Cardiac septum (tissue), 1 donor: ENCODE data around the gene GAST. TPM values are rescaled to one million over a fixed set of nuclear protein-coding genes. Genes with fewer than 3 reads are reported as not detected.
A peak's percentile ranks its signal among the peaks of the same experiment; 100 is the strongest.
"Not testable (repeated sequence)": the region's sequence is repeated elsewhere in the genome, so short reads cannot be mapped to it uniquely, and the experiment has no call there.

Source experiments
- DNase-seq: peaks from one replicate; pipeline ENCODE4 v3.0.0-alpha.2; 2020; ENCODE audit warnings: low spot score
- intact Hi-C: fragments of 100-400 bp; cut with DNase I; formaldehyde crosslinking; loops from one replicate; pipeline ENCODE4 v1.14.0; 2022
- long read RNA-seq: library from polyadenylated mRNA; unstranded; transcript quantifications from one replicate; pipeline ENCODE4 v2.0.0, GENCODE V29; 2021
- total RNA-seq: library from RNA; stranded (reverse); fragmentation: NEBNext Ultra II Directional; extraction: Animal tissue kit (Norgen Biotek cat#: 25700); gene quantifications from one replicate; pipeline ENCODE4 v1.2.1, GENCODE V29; 2021
- donor health status: DM: no; HTN: no; CAD: no.

Gene GAST, protein sequence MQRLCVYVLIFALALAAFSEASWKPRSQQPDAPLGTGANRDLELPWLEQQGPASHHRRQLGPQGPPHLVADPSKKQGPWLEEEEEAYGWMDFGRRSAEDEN
- total RNA-seq, result not detected
- long read RNA-seq, result 0 reads

DNA sequence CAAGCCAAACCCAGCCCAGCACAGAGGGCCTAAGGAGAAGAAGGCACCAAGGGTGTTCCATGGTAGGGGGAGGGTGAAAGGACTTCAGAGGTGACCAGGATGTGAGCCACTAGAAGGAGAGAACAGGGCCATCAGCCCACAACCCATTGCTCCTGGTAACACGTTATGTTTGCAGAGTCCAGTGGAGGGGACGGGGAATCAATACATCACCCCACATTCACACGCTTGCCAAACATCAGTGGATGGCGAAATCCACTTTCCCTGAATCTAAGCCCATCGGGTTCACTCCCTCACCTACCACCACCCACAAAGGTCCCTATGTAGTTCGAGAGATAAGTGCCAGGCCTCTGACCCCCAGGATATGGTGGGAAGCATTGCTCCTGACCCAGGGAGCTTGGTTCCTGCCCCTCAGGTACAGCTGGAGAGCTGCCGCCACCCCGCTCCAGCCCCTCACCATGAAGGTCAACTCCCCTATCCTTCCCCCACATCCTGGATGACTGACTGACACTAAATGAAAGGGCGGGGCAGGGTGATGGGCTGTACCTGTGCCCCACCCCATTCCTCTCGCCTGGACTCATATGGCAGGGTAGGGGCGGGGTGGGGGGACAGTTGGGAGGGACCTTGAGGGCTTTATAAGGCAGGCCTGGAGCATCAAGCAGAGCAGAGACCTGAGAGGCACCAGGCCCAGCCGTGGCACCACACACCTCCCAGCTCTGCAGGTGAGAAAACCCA, at the start of gene GAST:
GAST (plus strand) TSS at position 663 of the 732 bp plus-strand sequence. CDS start 3,106 bp downstream, outside the sequence.
- no peak for DNase-seq
- intact Hi-C loops, result no loop called here

DNA sequence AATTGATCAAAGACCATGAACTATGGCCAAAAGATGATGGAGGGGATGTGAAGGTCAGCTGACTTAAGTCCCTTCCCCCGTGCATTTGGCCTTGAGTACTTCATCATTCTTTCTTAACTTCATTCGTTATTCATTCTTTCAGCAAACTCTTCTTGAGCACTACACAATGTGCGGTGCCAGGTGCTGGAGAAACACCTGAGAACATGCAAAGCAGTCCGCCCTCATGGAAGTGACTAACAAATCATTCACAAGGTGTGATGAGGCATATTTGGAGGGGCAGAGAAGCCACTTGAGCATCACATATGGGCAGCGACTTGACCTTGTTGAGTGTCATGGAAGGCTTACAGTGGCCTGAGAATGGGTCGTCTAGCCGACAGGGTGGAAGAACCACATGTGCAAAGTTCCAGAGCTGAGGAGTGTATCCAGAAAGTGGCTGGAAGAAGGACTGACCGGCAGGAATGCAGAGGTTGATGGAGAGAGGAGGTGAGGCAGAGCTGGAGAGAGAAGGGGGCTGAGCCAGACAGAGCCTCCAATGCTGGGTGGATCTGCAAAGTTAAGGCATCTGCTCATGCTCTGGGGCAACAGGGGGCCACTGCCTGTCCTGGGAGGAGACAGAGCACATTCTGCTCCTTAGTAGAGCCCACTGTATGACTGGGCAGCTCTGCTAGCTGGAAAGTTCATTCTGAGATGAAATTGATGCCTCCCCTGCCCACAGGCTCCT, 48.5 kb upstream of the GAST start:
- intact Hi-C loops, result loop anchor here (2.0 to 5.0 kb wide), 3 partner anchors 756 to 861 kb away; no protein-coding TSS in a partner anchor
- DNase-seq, result no peak

DNA sequence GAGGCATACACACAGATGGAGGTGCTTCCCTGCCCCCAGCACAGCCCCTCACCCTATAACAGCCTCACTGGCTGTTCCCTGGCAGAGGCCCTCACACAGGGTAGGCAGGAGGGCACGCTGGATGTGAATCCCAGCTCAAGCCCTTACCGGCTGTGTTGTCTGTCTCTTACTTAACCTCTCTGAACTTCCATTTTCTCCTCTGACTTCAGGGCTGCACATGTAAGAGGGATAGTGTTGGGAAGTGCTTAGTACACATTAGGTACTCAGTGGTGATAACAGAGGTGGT, 48.0 kb upstream of the GAST start:
- no peak for DNase-seq
- intact Hi-C loops, result loop anchor here (5.0 kb wide), 2 partner anchors 757 to 862 kb away; no protein-coding TSS in a partner anchor

DNA sequence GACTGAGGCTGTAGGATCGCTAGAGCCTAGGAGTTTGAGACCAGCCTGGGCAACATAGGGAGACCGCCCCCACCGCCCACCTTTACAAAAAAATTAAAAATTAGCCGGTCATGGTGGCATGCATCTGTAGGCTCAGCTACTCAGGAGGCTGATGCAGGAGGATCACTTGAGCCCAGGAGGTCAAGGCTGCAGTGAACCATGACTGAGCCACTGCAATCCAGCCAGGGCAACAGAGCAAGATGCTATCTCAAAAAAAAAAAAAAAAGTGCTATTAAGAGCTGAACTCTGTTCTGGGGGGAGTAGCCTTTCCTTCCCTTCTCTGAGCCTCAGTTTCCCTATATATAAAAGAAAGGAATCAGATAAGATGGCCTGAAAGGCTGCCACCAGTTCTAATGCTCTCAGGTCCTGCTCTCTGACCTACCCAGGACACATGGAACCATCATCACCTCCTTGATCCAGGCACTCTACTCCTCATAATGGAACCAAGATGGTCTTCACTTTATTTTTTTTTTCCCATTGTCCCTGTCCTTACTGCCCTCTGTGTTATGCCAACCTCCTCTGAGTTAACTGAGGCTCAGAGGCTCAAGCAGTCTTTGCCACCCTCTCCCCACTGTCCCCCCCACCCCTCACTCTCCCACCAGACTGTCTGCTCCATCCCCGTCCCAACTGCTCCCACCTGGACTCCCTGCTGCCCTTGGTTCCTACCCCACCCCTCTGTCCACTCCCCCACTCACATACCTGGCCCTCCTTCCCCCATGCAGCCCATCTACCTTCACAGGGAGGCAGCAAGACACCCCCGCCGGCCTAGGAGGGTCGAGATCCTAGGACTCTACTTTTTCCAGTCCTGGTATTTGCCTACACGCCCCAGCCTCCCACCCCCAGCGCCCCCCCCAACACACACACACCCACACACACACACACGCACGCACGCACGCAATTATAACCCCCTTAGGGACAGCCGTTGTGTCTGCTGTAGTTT, 47.3 kb upstream of the GAST start:
- no peak for DNase-seq
- intact Hi-C loops, result loop anchor here (5.0 kb wide), 2 partner anchors 758 to 863 kb away; no protein-coding TSS in a partner anchor

DNA sequence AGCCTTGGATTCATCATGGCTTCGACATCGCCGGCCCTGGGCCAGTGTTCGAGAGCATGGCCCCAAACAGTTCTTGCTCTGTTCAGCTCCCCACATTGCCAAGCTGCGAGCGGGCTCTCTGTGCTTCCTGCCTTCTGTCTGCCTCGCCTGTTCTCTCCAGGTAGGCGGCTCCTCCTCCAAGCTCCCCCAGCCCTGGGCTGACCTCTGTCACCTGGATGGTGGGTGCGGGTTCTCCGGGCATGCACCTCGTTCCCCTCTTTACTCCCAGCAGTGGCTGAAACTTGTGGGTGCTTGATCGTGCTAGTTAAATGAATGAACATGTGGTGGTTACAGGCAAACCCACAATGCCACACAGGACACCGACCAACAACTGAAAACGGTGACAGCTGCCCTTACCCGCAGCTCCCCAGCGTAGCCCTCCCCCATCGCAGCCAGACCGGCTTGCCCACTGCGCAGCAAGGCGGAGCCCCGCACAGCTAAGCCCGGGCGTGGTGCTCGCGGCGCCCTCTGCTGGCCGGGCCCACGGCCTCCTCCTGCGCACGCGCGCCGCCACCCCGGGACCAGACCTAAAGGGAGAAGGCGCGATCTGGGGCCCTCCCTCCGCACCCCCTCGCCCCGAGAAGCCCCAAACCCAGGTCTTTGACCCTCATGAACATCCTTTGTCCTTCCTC, 46.4 kb upstream of the GAST start:
- peak; percentile 95 for DNase-seq
- intact Hi-C loops, result no loop called here

DNA sequence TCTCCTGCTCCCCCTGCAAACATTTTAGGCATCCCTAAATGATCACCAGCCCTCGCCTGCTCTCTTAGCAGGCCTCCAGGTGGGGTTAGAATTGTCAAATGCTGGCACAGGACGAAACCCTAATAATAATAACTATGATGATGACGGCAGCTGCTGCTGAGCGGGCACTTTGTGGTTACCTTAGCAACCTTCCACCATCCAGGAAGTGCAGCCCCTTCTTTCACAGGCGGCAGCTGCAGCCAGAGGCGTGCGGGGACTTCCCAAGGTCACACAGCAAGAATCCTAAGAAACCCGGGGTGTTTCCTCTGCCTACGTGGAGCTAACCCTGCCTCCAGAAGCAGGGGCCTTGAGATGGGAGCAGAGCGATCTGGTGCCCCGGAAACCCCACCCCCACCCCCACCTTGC, 45.9 kb upstream of the GAST start:
- no peak for DNase-seq

DNA sequence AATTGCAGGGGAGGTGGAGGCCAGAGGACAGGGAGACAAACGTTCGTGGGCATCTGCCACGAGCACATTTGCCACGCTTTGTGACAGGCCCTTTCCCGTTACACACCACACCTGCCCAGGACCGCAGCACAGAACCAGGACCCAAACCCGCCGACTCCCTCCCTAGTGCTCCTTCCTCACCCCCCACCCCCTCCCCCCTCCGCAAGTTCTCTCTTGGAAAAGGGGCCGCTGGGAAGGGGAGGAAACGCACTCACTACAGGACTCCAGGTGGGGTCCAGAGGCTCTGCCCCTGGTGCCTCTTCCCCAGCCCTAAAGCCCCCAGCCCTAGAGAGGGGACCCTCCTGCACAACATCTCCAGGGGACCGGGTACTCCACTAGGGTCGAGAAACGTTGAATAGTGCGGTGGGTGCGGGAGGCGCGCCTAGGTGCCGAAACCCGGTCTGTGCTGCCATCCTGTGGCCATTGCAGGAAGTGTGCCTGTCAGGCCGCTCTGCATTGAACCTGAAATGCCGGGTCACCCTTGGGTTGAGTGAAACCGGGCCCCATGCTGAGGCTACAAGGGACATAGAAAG, 45.3 kb upstream of the GAST start:
- intact Hi-C loops, result no loop called here
- DNase-seq, result peak; percentile 94

More for the DNA sequence above, 45.9 kb upstream of the GAST start:
- intact Hi-C loops, result no loop called here

DNA sequence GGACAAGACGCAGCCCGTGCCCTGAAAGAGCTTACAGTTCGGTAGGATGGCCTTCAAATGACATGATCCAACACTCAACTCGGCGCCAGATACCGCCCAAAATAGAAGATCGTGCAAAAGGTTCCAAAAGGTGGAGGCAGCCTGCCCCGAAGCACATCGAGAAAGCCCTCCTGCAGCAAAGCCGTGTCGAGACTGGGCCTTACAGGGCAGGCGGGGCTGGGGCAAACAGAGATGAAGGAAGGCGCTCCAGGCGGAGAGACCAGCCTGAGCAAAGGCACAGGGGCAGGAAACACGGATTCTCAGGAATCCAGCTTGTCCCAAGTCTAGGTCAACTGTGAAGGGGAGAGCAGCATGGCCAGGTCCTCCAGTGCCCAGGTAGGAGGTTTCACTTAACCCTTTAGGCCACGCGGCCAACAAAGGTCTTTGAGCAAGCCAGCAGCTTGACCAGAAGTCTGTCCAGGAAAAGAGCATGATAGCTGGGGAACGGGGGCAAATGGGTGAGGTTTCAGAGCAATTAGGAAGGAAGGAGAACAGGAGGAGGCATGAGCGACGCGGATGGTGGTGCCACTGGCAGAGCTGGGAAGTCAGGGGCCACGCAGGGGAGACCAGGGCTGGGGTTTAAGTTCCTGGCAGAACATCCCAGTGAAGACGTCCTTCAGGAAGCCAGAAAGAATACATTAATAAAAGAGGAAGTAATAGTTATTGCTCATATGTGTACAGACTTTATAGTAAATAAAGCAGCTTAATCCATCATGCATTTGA, 44.7 kb upstream of the GAST start:
- intact Hi-C loops, result no loop called here
- no peak for DNase-seq

DNA sequence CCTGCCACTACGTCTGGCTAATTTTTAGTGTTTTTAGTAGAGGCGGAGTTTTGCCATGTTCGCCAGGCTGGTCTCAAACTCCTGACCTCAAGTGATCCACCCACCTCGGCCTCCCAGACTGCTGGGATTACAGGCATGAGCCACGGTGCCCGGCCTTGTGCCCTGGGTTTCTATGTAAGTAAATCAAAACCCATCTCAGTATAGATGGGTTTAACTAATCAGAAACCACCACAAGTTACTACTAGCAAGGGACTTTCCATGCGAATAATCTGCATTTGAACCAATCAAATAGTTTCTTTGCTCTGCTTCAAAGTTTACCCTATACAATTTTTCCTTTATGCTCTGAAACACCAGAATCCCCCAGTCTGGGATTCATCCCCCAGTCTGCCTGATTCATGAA, 40.0 kb upstream of the GAST start:
- DNase-seq, result no peak
- intact Hi-C loops, result no loop called here

DNA sequence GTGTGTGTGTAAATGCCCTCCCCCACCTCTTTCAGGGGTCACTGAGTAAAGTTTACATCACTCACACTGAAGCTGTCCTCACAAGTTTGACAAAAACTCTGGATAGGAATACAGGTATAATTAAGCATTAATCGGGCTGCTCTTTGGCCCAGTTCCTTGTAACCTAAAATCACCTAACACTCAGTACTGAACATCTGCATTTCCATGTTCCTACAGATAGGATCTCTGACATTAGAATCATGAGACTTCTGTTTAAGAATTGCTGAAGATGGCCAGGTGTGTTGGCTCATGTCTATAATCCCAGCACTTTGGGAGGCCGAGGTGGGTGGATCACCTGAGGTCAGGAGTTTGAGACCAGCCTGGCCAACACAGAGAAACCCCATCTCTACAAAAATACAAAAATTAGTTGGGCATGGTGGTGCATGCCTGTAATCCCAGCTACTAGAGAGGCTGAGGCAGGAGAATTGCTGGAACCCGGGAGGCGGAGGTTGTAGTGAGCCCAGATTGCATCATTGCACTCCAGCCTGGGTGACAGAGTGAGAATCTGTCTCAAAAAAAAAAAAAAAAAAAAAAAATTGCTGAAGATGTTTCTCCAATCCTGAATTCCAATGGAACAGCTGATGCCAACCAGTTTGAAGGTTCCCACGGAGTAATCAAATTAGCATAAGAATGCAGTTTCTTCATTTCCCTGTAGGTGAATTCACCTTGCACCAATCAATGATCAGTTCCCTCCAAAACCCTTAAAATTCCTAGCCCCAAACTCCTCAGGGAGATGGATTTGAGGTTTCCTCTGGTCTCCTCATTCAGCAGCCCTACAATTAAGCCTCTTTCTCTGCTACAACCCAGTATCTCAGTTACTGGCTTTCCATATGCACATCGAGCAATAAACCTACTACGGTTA, 36.7 kb upstream of the GAST start:
- intact Hi-C loops, DNase-seq: not testable (repeated sequence)

DNA sequence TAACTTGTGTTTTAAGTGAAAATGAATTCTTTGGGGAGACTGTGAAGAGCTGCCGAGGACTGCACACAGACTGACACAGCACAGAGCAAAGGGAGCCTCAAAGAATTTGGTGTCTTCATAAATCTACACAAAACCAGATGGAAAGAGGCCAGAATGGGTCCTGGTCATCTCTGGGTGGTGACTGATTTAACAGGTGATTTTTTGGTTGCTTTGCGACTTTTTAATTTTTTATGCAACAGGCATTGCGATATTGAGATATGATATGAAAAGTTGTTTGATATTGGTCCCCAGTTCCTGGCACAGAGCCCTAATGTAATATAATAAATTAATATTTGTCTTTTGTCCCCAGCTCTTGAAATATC, 36.1 kb upstream of the GAST start:
- DNase-seq, result no peak
- intact Hi-C loops, result no loop called here

DNA sequence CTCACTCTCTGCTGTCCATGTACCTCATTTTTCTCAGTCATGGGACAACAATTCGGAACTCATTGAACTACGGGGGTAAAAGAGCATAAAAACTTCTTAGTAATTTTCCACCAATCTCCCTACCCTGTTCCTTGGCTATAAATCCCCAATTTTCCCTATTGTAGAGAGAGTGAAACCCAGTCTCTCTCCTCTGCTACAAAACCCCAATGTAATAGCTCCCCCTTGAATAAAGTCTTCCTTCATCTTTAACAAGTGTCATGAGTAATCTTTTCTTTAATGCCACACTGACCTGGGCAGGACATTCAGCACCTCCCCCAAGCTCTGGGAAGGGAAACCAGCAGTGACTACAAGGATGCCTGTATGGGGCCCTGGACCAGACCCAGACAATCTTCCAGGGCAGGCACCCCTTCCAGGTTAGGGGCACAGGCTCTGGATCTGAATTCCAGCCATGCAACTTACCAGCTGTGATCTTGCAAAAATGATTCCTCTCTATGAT, 33.7 kb upstream of the GAST start:
- intact Hi-C loops, result no loop called here

DNA sequence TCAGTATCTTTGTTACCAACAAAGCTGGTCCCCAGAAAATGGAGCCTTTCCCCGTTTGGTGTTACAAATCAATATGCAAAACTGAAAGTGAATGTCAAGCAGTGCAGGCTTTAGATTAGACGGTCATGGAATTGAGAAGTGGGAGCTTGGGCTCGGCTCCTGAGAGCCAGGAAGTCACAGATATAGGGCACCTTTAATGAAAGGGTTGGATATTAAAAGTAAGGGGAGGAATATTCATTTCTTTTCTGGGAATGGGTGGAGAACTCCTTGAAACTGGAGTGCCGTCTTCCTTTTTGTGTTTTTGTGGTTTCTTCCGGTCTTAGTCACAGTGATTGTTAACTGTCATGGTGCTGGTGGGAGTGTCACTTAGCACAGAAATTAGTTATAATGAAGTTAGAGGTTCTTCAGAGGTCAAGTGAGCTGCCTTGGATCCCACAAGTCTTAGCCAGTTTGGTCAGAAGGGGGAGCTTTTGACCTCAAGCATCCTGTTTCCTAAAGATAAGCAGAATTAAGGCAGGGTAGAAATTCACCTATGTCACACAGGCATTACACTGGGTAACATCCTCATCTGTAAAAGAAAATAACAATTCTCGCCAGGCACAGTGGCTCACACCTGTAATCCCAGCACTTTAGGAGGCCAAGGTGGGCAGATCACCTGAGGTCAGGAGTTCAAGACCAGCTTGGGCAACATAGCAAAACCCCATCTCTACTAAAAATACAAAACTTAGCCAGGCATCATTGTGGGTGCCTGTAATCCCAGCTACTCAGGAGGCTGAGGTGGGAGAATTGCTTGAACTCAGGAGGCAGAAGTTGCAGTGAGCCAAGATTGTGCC, 33.0 kb upstream of the GAST start:
- no peak for DNase-seq
- intact Hi-C loops, result no loop called here

More for the DNA sequence above, 33.7 kb upstream of the GAST start:
- no peak for DNase-seq

DNA sequence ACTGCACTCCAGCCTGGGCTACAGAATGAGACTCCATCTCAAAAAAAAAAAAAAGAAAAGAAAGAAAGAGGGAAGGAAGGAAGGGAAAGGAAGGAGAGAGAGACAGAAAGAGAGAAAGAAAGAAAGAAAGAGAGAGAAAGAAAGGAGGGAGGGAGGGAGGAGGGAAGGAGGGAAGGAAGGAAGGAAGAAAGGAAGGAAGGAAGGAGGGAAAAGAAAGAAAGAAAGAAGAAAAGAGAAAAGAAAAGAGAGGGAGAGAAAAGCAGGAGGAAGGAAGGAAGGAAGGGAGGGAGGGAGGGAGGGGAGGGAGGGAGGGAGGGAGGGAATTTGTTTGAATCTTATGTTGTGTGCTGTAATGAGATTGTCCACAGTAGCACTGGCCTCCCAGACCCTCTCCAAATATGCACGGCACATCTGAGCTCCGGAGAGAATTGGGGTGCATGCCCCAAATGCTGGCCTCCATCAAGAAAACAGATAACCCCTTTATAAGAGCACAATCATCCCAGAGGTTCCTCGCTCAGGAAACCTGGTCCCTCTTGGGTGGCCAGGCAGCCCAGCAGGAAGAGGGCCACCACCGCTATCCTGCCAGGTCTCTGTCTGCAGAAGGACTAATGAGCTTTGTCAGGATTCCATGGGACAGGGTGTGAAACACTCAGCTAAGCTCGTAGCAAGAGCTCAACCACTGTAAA, 32.2 kb upstream of the GAST start:
- intact Hi-C loops, result no loop called here
- no peak for DNase-seq

DNA sequence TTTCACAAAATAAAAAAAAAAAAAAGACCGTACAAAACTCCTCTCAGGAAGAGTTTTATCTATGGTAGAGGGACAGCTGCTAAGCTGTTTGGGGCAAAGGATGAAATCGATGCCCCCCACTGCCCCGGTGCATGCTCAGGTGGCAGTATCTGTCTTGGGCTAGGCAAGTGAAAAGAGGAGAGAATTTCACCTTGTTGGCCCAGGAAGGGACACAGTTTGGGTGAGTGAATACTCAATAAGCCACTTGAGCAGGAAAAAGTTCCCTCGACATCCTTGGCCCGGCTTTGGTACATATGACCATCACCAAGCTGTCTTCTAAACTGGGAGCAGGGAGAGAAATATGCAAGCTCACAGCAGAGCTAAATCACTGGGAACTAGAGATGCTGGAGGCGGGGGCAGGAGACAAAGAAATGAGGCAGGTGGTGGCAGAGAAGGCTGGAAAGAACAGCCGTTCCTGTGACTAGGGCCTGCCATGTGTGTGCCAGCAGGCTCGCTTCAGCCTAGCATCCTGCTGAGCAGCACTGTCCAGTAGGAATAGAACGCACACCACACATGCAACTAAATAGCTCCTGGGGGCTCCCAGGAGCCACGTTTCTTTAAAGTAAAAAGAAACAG, 31.6 kb upstream of the GAST start:
- no peak for DNase-seq
- intact Hi-C loops, result no loop called here
